Brain microvascular endothelial cell (primary cell): ENCODE results near the gene ITGAX.

Experiments used
- DNase-seq: peaks from one replicate; pipeline ENCODE4 v3.0.0-alpha.2; 2020
- H3K27ac ChIP-seq: fragments of 250-450 bp; sonication (Bioruptor Pico); 2 replicates; pipeline ENCODE4 v1.5.1; 2020; ENCODE audit warnings: mild to moderate bottlenecking, moderate library complexity
- H3K27me3 ChIP-seq: fragments of 250-450 bp; sonication (Bioruptor Pico); replicated peaks from 2 replicates; pipeline ENCODE4 v1.5.1; 2020; ENCODE audit warnings: mild to moderate bottlenecking
- H3K36me3 ChIP-seq: fragments of 250-450 bp; sonication (Bioruptor Pico); replicated peaks from 2 replicates; pipeline ENCODE4 v1.5.1; 2020; ENCODE audit warnings: mild to moderate bottlenecking
- H3K4me3 ChIP-seq: 2 replicates; pipeline ENCODE4 v1.5.1; 2011; ENCODE audit warnings: low read depth, mild to moderate bottlenecking, control low read depth, low read length, moderate library complexity
- in situ Hi-C: cut with HindIII; loops from 2 replicates; pipeline ENCODE4 v1.10.0; 2017; ENCODE audit warnings: low sequenced_read_pairs, low pct_ligation_motif_present
- TF ChIP-seq, protein P1 (sequence below): IDR thresholded peaks from 2 replicates; pipeline ENCODE4 v1.5.1; 2011; ENCODE audit warnings: low read depth, mild to moderate bottlenecking, moderate library complexity, low read length, control low read depth, inconsistent platforms; ENCODE audit errors: missing control alignments

ITGAX gene

DNA sequence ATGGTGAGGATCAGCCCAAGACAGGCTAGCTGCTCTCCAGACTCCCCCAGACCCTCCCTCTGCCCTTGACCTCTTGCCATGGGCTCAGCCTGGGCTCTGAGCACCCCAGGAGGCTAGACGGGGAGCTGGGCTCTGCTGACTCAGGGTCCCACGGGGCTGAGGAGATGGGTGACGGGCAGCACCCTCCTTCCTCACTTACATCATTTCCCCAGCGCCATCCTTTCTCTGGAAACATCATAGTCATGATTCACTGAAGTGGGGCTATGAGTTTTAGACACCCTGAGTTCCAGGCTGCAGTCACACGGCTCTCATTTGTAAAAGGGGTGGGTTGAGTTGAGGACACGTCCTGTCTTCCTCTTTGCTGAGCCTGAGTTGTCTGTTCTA is 3.0 kb upstream of the ITGAX start:
- H3K36me3 ChIP-seq: no peaks in the 10 kb centered on the region
- TF ChIP-seq, protein P1, sequence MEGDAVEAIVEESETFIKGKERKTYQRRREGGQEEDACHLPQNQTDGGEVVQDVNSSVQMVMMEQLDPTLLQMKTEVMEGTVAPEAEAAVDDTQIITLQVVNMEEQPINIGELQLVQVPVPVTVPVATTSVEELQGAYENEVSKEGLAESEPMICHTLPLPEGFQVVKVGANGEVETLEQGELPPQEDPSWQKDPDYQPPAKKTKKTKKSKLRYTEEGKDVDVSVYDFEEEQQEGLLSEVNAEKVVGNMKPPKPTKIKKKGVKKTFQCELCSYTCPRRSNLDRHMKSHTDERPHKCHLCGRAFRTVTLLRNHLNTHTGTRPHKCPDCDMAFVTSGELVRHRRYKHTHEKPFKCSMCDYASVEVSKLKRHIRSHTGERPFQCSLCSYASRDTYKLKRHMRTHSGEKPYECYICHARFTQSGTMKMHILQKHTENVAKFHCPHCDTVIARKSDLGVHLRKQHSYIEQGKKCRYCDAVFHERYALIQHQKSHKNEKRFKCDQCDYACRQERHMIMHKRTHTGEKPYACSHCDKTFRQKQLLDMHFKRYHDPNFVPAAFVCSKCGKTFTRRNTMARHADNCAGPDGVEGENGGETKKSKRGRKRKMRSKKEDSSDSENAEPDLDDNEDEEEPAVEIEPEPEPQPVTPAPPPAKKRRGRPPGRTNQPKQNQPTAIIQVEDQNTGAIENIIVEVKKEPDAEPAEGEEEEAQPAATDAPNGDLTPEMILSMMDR: no peak
- no peak overlapping the region for H3K4me3 ChIP-seq
- H3K27ac ChIP-seq: no peak overlapping the region
- in situ Hi-C loops: no loop called here
- H3K27me3 ChIP-seq: no peaks in the 10 kb centered on the region
- no peak for DNase-seq

DNA sequence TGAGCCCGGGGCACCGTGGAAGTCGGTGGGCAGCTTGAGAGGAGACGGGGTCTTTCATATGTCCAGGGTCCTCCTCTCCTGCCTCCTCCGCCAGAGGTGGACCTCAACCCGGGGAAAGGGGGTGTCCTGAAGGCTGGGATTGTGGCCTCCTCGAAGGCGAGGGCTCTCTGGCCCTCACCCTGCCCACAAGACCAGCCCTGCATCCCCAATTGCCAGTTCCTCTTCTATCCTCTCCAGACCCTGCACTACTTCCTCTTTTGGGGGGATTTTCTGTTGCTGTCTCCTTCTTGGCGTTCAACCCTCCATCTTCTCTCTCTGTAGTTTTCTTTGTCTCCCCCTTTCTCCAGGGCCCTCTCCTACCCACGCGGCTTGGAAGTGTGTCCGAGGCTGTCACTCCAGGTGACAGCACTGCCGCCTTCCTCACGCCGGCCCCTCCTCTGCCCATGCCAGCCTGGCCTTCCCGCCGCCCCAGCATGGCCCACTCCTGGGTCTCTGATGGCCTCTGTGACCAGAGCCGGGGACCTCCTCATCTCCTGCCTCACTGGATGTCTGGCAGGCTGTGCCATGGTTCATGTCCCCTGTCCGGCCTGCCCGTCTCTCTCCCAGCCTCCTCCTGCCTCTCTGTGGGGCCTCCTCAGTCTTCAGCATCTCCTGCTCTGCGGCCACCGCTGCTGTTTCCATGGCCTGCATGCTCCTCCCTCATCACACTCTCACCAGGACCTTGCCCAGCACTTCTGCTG is 2.4 kb upstream of the ITGAX start:
- H3K27ac ChIP-seq: no peak overlapping the region
- in situ Hi-C loops: no loop called here
- no peaks in the 10 kb centered on the region for H3K27me3 ChIP-seq
- TF ChIP-seq, protein P1: no peak
- H3K36me3 ChIP-seq: no peaks in the 10 kb centered on the region
- no peak for DNase-seq
- no peak overlapping the region for H3K4me3 ChIP-seq

DNA sequence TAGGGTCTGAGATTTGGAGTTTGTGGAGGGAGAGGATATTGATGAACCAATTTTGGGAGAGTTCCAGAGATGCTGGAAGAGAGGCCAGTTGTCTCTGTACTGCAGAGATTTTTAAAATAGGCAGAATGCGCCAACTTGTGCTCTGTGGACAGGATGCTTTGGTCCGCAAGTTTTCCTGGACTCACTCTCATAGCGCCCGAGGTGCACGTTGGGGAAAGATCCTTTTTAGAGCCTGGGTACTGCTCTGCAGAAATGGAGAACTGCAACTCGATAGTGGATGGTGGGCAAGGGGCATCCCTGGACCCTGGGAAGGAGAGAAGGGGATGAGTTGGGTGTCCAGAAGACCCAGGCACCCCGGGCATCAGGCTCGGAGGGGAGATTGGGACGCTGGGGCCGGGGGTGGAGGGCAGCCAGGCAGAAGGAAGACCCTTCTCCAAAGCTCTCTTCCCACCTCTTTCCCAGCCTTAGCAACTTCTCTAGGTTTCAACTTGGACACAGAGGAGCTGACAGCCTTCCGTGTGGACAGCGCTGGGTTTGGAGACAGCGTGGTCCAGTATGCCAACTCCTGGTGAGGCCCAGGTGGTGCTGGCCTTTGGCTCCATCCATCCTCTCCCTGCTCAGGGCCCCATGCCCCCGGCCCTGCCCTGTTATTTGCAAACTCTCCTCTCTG is 590 bp downstream of the ITGAX start:
- no peak for DNase-seq
- no peaks in the 10 kb centered on the region for H3K27me3 ChIP-seq
- H3K4me3 ChIP-seq: no peak overlapping the region
- in situ Hi-C loops: no loop called here
- H3K27ac ChIP-seq: no peak overlapping the region
- H3K36me3 ChIP-seq: no peaks in the 10 kb centered on the region
- TF ChIP-seq, protein P1: no peak

DNA sequence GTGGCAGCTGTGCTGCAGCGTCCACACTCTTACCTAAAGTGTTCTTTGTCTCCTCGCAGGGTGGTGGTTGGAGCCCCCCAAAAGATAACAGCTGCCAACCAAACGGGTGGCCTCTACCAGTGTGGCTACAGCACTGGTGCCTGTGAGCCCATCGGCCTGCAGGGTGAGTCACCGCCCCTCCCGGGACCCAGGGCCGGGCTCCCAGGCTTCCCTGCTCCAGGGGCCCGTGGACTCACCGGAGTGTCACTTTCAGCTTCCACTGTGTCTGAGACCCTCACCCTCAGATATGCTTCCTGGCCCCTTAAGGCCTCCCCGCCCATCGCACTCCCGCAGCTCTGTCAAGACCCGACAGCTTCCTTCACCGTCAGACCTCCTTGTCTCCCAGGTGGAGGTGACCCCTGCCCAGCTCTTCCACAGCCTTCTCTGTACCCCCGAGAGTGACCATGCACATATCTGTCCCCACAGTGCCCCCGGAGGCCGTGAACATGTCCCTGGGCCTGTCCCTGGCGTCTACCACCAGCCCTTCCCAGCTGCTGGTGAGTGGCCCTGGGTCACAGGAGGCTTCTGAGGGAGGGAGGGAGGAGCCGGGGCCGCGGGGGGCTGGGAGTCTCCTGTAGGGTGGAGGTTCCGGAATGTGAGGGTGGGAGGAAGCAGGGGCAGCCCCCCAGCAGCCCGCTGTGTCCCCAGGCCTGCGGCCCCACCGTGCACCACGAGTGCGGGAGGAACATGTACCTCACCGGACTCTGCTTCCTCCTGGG is 1.8 kb downstream of the ITGAX start:
- in situ Hi-C loops: no loop called here
- TF ChIP-seq, protein P1: no peak
- Histone ChIP-seq H3K27me3 (no peaks in the 10 kb centered on the region), H3K4me3 (no peak overlapping the region), H3K36me3 (no peaks in the 10 kb centered on the region), H3K27ac (no peak overlapping the region)
- no peak for DNase-seq

DNA sequence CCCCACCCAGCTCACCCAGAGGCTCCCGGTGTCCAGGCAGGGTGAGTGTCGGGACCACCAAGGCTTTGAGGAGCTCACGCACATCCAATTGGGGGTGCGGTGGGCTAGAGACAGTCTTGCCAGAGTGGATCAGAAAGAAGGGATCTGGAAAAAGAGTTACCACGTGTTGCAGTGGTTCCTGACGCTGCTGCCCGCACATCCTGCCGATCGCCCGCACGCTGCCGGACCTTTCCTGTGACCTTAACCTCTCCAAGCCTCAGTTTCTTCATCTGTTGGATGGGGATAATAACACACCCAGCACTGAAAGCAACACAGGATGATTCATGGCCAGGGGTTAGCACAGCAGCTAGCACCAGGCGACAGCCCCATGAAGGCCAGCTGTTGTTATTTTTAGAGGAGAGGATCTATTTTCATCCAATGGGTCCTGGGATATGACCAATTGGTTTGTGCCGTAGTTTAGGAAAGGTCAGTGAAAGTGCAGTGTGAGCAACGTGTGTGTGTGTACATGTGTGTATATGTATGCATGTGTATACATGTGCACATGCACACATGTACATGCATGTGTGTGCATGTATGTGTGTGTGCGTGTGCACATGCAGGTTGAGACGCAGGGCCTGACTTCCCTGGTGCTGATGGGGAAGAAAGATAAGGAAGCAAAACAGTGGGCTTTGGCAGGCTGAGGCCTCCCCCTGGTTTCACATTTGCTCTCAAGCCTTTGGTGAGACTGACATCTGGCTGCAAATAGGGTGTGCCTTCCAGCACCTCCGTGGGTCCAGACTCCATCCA is 2.5 kb downstream of the ITGAX start:
- H3K36me3 ChIP-seq: no peaks in the 10 kb centered on the region
- in situ Hi-C loops: no loop called here
- H3K27me3 ChIP-seq: no peaks in the 10 kb centered on the region
- H3K4me3 ChIP-seq: no peak overlapping the region
- no peak for DNase-seq
- TF ChIP-seq, protein P1: no peak
- H3K27ac ChIP-seq: no peak overlapping the region
